HK-2 (cell line): ENCODE measurements around the gene FMO2.

Source experiments
- DNase-seq: peaks from one replicate; pipeline ENCODE4 v3.0.0-alpha.2; 2018; ENCODE audit not compliant: unreplicated experiment

The FMO2 gene

DNA sequence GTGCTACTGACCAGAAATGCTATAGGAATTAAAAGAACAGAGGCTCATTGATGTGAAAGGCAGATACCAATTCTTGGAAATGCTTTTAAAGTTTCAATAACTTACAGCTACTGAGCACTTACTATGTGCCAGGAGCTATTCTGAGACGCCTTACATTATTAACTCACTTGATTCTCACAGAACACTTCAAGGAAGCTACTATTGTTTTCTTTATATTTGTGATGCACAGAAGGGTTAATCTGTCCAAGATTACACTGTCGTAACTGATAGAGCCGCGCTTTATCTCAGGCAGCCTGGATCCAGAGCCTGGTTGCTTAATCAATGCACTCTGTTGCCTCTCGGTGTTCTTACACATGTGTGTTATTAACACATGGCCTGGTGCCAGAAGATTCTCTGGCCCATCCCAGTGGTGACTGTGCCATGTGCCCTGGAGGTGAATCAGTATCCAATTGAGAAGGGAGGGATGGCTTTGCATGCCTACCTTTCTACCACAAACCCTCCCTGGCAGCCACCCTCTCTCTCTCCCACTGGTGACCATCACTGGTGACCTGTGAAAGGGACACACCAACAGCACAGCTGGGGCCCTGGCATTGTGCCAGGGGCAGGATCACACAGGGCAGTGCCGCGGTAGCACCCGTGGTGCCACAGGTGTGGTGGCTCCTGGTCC lies 72.0 kb downstream of the FMO2 start:
- no peak for DNase-seq

DNA sequence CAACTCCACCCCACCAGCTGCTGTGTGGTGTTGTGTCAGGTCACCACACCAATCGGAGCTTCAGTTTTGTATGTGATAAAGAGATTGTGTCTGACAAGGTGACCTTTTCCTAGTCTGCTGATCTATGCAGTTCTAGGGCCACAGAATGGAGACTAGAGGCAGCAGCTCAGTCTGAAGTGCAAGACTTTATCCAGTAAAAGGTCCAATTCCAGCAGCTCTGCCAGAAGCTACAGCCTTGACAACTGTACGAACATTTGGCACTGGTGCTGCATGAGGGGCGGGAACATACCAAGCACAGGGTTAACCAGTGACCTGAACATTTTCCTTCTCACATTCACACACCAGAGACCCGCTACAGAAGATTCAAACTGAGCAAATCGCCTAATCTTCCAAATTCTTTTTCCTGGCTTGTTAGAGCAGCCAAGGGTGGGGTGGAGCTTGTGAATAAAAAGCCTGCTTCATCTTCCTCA lies 72.5 kb downstream of the FMO2 start:
- DNase-seq, result no peak

DNA sequence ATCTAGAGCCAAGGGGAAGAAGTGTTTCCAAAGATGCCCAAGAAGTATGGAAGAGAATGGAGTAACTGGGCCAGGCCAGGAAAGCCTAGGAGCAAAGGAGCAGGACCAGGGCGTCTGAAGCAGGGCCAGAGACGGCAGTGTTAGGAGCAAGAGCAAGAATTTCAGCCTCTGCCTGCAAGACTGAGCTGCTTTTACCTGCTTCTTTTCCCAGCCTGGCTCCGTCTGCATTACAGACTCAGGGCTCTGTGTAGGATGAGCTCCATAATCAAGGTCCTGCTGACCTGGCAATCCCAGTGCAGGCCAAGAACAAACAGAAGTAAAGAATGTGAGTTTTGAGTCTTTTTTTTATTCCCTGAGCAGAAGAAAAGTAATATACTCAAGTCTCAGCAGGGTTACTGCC lies 73.3 kb downstream of the FMO2 start:
- DNase-seq, result no peak

DNA sequence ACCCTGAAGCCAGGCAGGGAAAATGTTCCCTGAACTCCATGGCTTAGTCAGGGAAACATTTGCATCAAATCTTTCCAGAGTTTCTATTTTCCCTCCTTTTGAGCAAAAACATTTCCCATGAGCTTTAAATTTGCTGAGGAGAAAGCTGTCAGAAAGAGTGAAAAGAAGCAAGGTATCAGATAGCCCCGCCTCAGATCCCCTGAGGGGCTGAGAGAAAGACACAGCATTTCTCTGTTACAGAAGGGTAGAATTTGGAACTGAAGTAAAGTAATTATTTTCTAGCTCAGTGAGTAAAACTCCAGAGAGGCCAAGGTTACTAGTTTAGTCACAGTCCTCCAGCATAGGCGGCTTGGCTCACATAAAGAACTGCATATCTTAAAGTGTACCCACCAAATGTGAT lies 73.8 kb downstream of the FMO2 start:
- no peak for DNase-seq
